GM10248 (cell line): ENCODE data around the gene ZFR2.

Experiments used
- CTCF ChIA-PET: fragments of 300-600 bp; sonication (Branson Sonifier 250); formaldehyde crosslinking; extraction: SDS; loops from one replicate; lab custom pipeline; 2021; ENCODE audit warnings: antibody characterized with exemption; lab: Yijun Ruan, JAX
- POLR2A ChIA-PET: fragments of 350-650 bp; sonication (Branson Sonifier 250); formaldehyde crosslinking; extraction: SDS; loops from one replicate; lab custom pipeline; 2020; ENCODE audit warnings: antibody characterized with exemption; lab: Yijun Ruan, JAX
- DNase-seq: peaks from one replicate; pipeline ENCODE4 v3.0.0; 2012; ENCODE audit errors: extremely low spot score
- CTCF ChIP-seq: IDR thresholded peaks from 2 replicates; pipeline ENCODE4 v1.5.1; 2012; ENCODE audit warnings: mild to moderate bottlenecking, low read depth; ENCODE audit errors: extremely low read depth, missing control alignments, control extremely low read depth

The ZFR2 gene

DNA sequence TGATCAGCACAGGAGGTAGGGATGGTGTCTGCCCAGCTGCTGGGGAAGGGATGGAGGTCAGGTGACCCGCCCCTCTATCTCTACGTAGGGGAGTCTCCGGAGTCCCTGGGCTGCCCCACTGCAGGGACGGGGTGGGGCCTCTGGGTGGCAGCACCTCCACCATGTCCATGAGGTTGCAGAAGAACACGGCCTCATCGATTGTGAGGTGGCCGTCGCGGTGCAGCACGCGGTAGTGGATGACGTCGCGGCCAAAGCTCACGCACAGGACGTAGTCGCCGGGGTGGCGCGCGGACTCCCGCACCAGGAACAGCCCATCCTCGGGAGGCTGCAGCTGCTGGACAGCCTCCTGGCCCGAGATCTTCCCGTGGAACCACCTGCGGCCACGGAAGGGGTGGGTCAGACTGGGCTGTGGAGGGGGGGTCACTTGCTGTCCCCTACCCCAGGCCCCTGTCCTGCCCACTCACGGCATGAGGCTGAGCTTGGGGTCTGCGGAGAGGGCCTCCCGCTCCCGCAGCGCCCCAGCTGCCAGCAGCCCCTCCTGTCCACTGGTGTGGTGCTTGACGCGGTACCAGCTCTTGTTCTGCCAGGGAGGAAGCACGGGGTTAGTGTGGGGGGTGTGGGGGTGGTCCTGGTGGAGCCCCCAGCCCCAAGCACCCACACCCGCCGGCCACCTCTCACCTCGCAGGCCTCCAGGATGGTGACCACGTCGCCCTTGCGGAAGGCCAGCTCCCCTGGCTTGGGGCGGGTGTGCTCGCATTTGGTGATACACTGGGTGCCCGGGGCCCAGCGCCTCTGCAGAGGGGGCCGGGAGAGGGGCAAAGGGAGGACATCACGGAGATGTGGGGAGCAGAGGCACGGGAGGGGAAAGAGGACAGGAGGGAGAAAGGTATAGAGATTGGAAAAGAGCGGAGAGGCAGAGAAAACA is 84.9 kb downstream of the ZFR2 start:
- no peak for DNase-seq
- CTCF ChIA-PET: interaction anchor here (1.0 to 1.5 kb wide), 2 partner anchors 21 to 38 kb away, joined by 3 to 4 read pairs; partner anchors contain the start of gene MRPL54
- TF ChIP-seq CTCF: peak; percentile 44
- POLR2A ChIA-PET: no interaction called here

- no peak for DNase-seq
- ChIA-PET CTCF (interaction anchor here (1.0 to 1.5 kb wide), 2 partner anchors 20 to 39 kb away, joined by 3 to 4 read pairs; partner anchors contain the start of gene MRPL54), POLR2A (no interaction called here)
- TF ChIP-seq CTCF: no peak
These were observed 85.9 kb downstream of the ZFR2 start for GRCh38 chr19:3782903-3783302.

GRCh38 chr19:3782330-3782729 is 86.5 kb downstream of the ZFR2 start:
- POLR2A ChIA-PET: no interaction called here
- CTCF ChIA-PET: interaction anchor here (1.2 kb wide), 1 partner anchor 39 kb away, joined by 3 read pairs; no protein-coding TSS in a partner anchor
- no peak for DNase-seq
- no peak for TF ChIP-seq CTCF

- TF ChIP-seq CTCF: no peak
- POLR2A ChIA-PET: no interaction called here
- no peak for DNase-seq
- CTCF ChIA-PET: interaction anchor here (1.2 kb wide), 1 partner anchor 40 kb away, joined by 3 read pairs; no protein-coding TSS in a partner anchor
These were observed 87.2 kb downstream of the ZFR2 start for GRCh38 chr19:3781603-3782002.

DNA sequence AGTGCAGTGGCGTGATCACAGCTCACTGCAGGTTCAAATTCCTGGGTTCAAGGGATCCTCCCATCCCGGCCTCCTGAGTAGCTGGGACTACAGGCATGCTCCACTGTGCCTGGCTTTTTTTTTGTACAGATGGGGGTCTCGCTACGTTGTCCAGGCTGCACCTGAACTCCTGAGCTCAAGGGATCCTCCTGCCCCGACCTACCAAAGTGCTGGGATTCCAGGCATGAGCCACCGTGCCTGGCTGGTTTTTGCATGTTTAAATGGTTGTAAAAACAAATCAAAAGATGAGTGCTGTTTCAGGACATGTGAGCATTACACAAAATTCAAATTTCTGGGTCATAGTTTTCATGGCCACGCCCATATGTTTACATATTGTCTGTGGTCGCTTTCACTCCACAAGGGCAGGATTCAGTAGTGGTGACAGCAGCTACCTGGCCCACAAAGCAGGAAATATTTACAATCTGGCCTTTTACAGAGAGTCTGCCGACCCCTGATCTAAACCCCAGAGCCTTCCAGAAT is 88.0 kb downstream of the ZFR2 start:
- ChIA-PET CTCF (interaction anchor here (1.2 kb wide), 1 partner anchor 41 kb away, joined by 3 read pairs; no protein-coding TSS in a partner anchor), POLR2A (no interaction called here)
- no peak for DNase-seq
- no peak for TF ChIP-seq CTCF

DNA sequence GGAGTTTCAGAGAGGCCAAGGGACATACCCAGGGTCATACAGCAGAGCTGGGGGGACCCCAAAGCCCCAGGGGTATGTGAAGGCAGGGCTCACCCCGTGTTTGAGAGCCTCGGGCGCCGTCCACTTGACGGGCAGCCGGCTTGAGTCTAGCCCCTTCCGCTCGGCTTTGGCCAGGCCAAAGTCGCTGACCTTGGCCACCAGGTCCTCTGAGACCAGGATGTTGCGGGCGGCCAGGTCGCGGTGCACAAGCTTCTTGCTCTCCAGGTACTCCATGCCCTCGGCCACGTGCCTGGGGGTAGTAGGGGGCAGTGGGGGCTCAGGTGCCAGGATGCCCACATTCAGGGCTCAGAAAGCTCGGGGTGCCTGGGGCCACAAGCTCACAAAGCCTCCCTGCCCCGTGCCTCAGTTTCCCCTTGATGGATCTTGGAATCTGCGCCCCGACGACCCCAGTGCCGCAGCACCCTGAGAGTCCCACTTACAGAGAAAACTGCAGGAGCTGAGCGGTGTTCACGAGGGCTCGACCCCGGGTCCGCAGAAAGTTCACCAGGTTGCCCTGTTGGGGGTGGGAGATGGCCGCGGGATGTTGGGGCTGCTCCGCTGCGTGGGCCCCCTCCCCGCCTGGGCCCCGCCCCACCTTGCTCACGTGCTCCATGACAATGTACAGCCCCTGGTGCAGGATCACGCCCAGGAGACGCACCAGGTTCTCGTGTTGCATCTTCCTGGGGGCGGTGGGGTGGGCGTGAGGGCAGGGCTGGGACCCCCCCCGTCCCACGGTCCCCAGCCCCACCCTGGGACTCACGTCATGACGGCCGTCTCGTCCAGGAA is 89.7 kb downstream of the ZFR2 start:
- ChIA-PET POLR2A (interaction anchor here (0.6 kb wide), 1 partner anchor 669 kb away, joined by 3 read pairs; no protein-coding TSS in a partner anchor), CTCF (interaction anchor here (0.9 to 1.0 kb wide), 2 partner anchors 10 to 42 kb away, joined by 3 read pairs; no protein-coding TSS in a partner anchor)
- no peak for DNase-seq
- no peak for TF ChIP-seq CTCF
